ENCODE results near the gene EBF3.
"Not testable (repeated sequence)": the region's sequence is repeated elsewhere in the genome, so short reads cannot be mapped to it uniquely, and the experiment has no call there.

Gene EBF3

GRCh38 chr10:129924375-129925085 lies 39.5 kb downstream of the EBF3 start:
- ChIA-PET POLR2A (ENCODE audit: low non-redundant PET) (interaction anchor here (0.8 kb wide), 1 partner anchor 14 kb away, joined by 7 read pairs; no protein-coding TSS in a partner anchor), CTCF (interaction anchor here (0.7 to 1.1 kb wide), 2 partner anchors 36 to 893 kb away, joined by 3 read pairs; no protein-coding TSS in a partner anchor)
- no peak for TF ChIP-seq CTCF (conservative IDR thresholded peaks at IDR 0.05; ENCODE audit: low read depth)
- DNase-seq (ENCODE audit: low spot score), result no peak
- H3K27ac ChIP-seq, result no peak overlapping the region

- ChIA-PET CTCF (no interaction called here), POLR2A (ENCODE audit: low non-redundant PET) (no interaction called here)
Measured at GRCh38 chr10:129922598-129923123, 41.4 kb downstream of the EBF3 start.

GRCh38 chr10:129921801-129922597 lies 42.1 kb downstream of the EBF3 start:
- TF ChIP-seq CTCF (conservative IDR thresholded peaks at IDR 0.05; ENCODE audit: low read depth), result no peak
- no peak overlapping the region for H3K27ac ChIP-seq
- DNase-seq (ENCODE audit: low spot score), result no peak
- ChIA-PET POLR2A (ENCODE audit: low non-redundant PET) (no interaction called here), CTCF (no interaction called here)

More at GRCh38 chr10:129922598-129923123, 41.4 kb downstream of the EBF3 start:
- no peak for TF ChIP-seq CTCF (conservative IDR thresholded peaks at IDR 0.05; ENCODE audit: low read depth)
- no peak overlapping the region for H3K27ac ChIP-seq
- no peak for DNase-seq (ENCODE audit: low spot score)

GRCh38 chr10:129921065-129921670 lies 42.9 kb downstream of the EBF3 start:
- POLR2A ChIA-PET (ENCODE audit: low non-redundant PET), result no interaction called here
- no peak overlapping the region for H3K27ac ChIP-seq
- CTCF ChIA-PET, result no interaction called here
- TF ChIP-seq CTCF (conservative IDR thresholded peaks at IDR 0.05; ENCODE audit: low read depth), result no peak
- no peak for DNase-seq (ENCODE audit: low spot score)

- H3K27ac ChIP-seq; DNase-seq (ENCODE audit: low spot score); CTCF ChIA-PET; POLR2A ChIA-PET (ENCODE audit: low non-redundant PET): not testable (repeated sequence)
Measured at GRCh38 chr10:129920187-129920586, 43.9 kb downstream of the EBF3 start.

- no peak for TF ChIP-seq CTCF (conservative IDR thresholded peaks at IDR 0.05; ENCODE audit: low read depth)
- CTCF ChIA-PET, result no interaction called here
- H3K27ac ChIP-seq, result no peak overlapping the region
- POLR2A ChIA-PET (ENCODE audit: low non-redundant PET), result no interaction called here
- DNase-seq (ENCODE audit: low spot score), result no peak
Measured at GRCh38 chr10:129919358-129919757, 44.7 kb downstream of the EBF3 start.
